Erythroblast (primary cell): ENCODE measurements around the gene ERBB4.

Experiments
- GATA1 ChIP-seq: IDR thresholded peaks from 2 replicates; pipeline ENCODE4 v1.6.1; 2011; ENCODE audit warnings: low read depth, mild to moderate bottlenecking, control low read depth, low read length, moderate library complexity
- POLR2A ChIP-seq: IDR thresholded peaks from 2 replicates; pipeline ENCODE4 v1.6.1; 2011; ENCODE audit warnings: mild to moderate bottlenecking, low read length

GRCh38 chr2:211473116-211473515 is 1065.5 kb downstream of the ERBB4 start:
- TF ChIP-seq POLR2A (no peak), GATA1 (no peak)
